ENCODE measurements around the gene CDC6.

Gene CDC6, protein sequence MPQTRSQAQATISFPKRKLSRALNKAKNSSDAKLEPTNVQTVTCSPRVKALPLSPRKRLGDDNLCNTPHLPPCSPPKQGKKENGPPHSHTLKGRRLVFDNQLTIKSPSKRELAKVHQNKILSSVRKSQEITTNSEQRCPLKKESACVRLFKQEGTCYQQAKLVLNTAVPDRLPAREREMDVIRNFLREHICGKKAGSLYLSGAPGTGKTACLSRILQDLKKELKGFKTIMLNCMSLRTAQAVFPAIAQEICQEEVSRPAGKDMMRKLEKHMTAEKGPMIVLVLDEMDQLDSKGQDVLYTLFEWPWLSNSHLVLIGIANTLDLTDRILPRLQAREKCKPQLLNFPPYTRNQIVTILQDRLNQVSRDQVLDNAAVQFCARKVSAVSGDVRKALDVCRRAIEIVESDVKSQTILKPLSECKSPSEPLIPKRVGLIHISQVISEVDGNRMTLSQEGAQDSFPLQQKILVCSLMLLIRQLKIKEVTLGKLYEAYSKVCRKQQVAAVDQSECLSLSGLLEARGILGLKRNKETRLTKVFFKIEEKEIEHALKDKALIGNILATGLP

GRCh38 chr17:40287494-40288369 lies at the start of gene CDC6:
Gene CDC6, plus strand, starts transcription at chr17:40287879. Its CDS starts 1,542 bp downstream, at chr17:40289421.
- peak; percentile 90 to 98 (median 94) for DNase-seq (ENCODE audit: low read depth in 4 of 4, low spot score in 1 of 4)

DNA sequence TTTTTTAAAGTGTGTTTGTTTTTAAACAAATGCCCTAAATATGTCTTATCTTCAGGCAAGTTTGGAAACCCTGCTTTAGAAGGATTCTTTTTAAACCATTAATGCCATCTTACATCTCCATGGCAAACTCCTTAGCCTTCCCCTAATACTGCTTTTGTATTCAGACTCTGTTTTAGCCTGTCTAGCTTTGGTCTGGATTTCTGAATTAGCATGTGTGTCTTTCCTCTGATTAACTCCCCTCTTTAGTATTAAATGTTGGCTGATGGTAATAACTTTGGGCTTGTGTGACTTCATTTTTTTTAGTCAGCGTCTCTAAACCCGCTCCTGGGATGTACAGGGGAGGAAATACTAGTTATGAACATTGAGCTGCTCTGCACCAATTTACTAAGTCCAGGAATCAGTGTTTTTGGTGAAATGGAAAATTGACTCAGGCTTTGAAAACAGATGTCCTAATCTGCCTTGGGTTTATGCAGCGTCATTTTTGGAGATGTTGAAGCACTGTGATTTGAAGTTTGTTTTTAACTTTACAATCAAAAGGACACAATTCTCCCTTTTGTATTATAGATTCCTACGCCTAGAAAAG lies 46.3 kb upstream of the CDC6 start:
- no peak for DNase-seq (ENCODE audit: low read depth in 4 of 4, low spot score in 1 of 4)

- no peak for DNase-seq (ENCODE audit: low read depth in 4 of 4, low spot score in 1 of 4)
Measured at GRCh38 chr17:40242774-40243173, 44.9 kb upstream of the CDC6 start.

- DNase-seq (ENCODE audit: low read depth in 4 of 4, low spot score in 1 of 4): no peak
Measured at GRCh38 chr17:40243761-40244160, 43.9 kb upstream of the CDC6 start.

DNA sequence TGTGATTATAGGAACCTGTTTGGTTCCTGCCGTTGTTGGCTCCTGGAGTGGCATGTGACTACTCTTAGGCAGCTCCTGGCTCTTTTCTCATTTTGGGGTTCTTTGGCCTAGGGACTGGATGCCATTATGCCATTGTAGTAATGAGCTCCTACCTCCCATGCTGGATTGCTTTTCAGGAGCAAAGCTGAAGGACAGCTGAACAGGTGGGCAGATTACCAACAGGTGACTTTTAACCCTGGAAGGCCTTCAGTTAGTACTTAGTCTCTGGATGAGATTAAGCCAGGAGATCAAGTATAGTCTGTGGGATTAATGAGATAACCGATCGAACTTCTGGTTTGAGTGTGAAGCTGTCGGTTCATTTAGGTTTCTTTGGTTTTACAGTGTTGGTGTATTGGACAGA lies 43.4 kb upstream of the CDC6 start:
- no peak for DNase-seq (ENCODE audit: low read depth in 4 of 4, low spot score in 1 of 4)

GRCh38 chr17:40247926-40248495 lies 39.7 kb upstream of the CDC6 start:
- no peak for DNase-seq (ENCODE audit: low read depth in 4 of 4, low spot score in 1 of 4)

- DNase-seq (ENCODE audit: low read depth in 4 of 4, low spot score in 1 of 4): no peak
Measured at GRCh38 chr17:40248507-40248906, 39.2 kb upstream of the CDC6 start.

GRCh38 chr17:40251576-40251975 lies 36.1 kb upstream of the CDC6 start:
- no peak for DNase-seq (ENCODE audit: low read depth in 4 of 4, low spot score in 1 of 4)

DNA sequence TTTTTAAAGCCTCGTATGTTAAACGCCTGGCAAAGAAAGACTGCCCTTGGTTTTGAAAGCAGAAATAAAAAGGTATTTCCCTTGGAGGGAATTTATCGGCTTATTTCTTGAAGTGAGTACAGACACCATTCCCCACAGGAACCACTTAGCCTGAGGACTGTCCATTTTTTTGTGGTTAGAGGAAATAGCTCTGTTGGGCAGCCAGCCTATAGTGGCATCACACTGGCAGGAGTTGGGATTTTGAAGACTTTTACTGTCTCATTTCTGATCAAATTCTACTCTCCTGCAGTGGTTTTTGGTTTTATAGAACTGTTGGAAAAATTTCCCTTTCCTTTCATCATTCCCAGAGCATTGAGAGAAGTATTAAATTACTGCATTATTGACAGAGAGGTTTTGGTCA lies 34.1 kb upstream of the CDC6 start:
- DNase-seq (ENCODE audit: low read depth in 4 of 4, low spot score in 1 of 4): no peak

DNA sequence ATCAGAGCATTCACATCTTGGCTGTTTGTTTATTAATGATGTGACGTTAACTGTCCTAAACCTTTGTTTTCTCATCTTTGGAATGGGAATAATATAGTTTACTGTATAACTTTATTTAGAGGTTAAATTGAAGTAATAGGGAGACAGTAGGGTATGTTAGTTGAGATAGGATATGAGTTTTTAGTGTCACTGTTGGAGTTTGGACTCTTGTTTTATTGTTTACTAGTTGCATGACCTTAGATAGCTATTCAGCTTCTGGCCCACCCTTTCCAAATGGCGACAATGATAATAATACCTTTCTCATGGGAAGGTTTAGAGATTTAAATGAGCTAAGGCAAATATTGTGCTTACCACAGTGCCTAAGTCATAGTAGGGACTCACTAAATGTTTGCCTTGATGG lies 28.2 kb upstream of the CDC6 start:
- DNase-seq (ENCODE audit: low read depth in 4 of 4, low spot score in 1 of 4): no peak

- DNase-seq (ENCODE audit: low read depth in 4 of 4, low spot score in 1 of 4): no peak
Measured at GRCh38 chr17:40260528-40260927, 27.2 kb upstream of the CDC6 start.

GRCh38 chr17:40264458-40265185 lies 23.1 kb upstream of the CDC6 start:
- no peak for DNase-seq (ENCODE audit: low read depth in 4 of 4, low spot score in 1 of 4)

GRCh38 chr17:40265337-40265736 lies 22.3 kb upstream of the CDC6 start:
- no peak for DNase-seq (ENCODE audit: low read depth in 4 of 4, low spot score in 1 of 4)

DNA sequence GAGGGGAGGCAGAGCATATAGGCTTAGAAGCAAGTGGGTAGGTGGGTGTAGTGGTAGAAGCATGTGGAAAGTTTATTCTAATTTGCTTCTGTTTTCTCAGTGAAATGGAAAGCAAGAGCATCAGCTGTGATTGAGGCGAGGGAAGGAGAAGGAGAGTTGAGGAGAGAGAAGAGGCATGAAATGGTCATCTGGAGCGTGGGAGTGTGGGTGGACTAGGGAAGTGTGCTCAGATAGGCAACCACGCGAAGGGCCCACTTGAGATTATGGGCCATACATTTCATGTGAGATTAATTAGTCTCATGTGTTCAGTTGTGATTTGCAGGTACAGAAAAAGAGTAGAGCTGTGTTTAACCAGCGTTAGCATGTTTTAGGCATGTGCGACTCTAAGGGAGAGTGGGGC lies 20.8 kb upstream of the CDC6 start:
- no peak for DNase-seq (ENCODE audit: low read depth in 4 of 4, low spot score in 1 of 4)

DNA sequence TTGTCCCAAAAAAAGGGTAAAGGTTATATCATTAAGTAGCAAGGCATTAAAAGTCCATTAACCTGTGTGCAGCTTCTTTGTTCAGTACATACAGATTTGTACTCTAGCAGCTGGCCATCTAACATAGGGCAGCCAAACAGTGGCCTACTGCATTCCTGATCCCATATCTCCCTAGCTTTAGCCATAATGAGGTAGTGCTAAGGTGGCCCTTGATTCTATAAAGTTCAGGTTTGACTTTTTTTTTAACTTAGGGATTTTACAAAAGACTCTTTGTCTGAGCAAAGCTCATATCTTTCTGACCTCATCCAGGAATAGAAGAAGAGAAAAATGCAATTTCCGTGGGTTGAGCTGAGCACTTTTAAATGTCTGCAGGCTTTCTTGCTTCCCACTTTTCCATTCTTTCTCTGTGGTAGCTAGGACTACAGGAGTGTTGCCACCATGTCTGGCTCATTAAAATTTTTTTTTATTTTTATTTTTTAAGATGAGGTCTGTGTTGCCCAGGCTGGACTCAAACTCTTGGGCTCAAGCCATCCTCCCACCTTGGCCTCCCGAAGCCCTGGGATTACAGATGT lies 19.5 kb upstream of the CDC6 start:
- no peak for DNase-seq (ENCODE audit: low read depth in 4 of 4, low spot score in 1 of 4)

- no peak for DNase-seq (ENCODE audit: low read depth in 4 of 4, low spot score in 1 of 4)
Measured at GRCh38 chr17:40278414-40278813, 9.3 kb upstream of the CDC6 start.

- no peak for DNase-seq (ENCODE audit: low read depth in 4 of 4, low spot score in 1 of 4)
Measured at GRCh38 chr17:40279402-40279801, 8.3 kb upstream of the CDC6 start.

DNA sequence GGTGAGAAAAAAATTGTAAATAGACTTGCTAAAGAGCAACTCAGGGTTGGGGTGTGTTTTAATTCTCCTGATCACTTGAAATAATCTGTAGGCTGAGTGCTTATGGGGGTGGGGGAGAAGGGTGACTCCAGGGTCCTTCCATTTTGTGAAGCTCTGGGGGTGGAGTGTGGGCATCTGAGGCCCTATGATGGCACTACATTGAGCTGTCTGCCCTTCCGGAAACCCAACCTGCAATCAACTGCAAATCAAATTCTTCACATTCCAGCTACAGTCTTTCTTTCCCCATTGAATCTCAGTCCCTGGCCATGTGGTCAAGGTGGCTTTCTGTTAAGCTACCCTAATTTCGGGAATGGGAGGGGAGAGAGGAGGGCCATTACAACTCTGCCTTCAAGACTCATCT lies 6.0 kb upstream of the CDC6 start:
- DNase-seq (ENCODE audit: low read depth in 4 of 4, low spot score in 1 of 4): no peak

DNA sequence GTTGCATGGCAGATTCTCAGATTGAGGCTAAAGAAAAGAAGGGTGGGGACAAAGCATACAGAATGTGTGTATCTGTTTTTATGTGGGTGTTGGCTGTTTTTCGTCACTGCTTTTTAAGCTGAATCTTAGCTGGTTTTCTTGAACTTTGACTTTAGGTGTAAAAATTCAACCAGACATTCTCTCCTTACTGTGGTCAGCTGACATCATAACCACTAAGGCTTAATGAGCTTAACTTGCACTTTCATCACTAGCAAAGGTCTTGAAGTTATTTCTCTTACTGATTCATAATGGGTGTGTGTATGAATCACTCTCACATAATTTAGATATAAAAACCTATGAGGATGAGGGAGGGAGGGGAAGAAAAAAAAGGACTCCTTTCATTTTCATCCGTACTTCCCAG lies 4.0 kb upstream of the CDC6 start:
- DNase-seq (ENCODE audit: low read depth in 4 of 4, low spot score in 1 of 4): no peak

- DNase-seq (ENCODE audit: low read depth in 4 of 4, low spot score in 1 of 4): no peak
Measured at GRCh38 chr17:40284085-40284713, 3.5 kb upstream of the CDC6 start.

All from stimulated activated CD4-positive, alpha-beta T cell treated with anti-CD3 and anti-CD28 coated beads, Interleukin-1b, Interleukin-23, amount 100 ng/mL, for 24 hours (primary cell).